ENCODE data around the gene TMEM184B. TPM values are rescaled to one million over a fixed set of nuclear protein-coding genes. Genes with fewer than 3 reads are reported as not detected.
"Not testable (repeated sequence)": the region's sequence is repeated elsewhere in the genome, so short reads cannot be mapped to it uniquely, and the experiment has no call there.

TMEM184B gene
- total RNA-seq, 3 donors from 2014 or later: 35.9 to 63.1 (median 38.2) TPM

GRCh38 chr22:38181453-38182200 is 91.2 kb downstream of the TMEM184B start, which contains the start of gene PLA2G6:
Gene PLA2G6, minus strand, starts transcription at chr22:38181830. Its CDS starts 12,404 bp downstream, at chr22:38169426.
- intact Hi-C loops (cut with DNase I, micrococcal nuclease): no loop called here
- no peak for TF ChIP-seq CTCF (IDR thresholded peaks at IDR 0.05)
- ATAC-seq: peak; percentile 89
- peaks cover 29% of the 10 kb centered on the region for H3K4me1 ChIP-seq (ENCODE audit: low read depth)
- no peaks in the 10 kb centered on the region for H3K9me3 ChIP-seq
- peak; percentile 98 to 100 (median 99) for DNase-seq
- no peaks in the 10 kb centered on the region for H3K36me3 ChIP-seq (ENCODE audit: low read depth)
- peak within 1 kb of the TSS; percentile 30 for H3K4me3 ChIP-seq

DNA sequence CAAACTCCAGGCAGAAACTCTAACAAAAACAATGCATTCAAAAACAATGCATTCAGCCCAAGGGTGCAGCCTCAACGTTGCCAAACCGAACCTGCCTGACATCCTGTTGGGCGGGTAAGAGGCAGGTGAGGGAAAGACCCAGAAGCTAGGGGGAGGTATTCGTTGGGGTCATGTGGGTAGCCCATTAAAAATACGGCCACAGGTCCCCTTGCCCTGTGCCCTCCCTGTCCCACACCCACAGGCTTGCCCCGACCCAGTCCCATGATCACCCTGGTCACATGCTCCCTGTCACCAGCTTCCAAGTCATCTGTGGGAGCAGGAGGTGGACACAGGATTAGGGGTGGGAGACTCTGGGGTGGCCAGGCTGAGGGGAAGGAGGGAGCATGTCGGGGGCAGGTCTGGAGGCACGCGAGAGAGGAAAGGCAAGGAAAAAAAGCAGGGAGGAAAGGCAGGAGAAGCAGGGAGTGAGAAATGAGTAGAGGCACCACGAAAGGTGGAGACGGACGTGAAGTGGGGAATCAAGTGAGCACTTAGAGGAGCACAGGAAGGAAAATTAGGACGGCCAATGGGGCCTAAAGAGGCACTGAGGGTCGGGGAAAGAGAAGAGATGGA is 91.9 kb downstream of the TMEM184B start:
- Histone ChIP-seq H3K4me3 (peak overlapping the region; percentile 30), H3K4me1 (ENCODE audit: low read depth) (peaks cover 29% of the 10 kb centered on the region), H3K36me3 (ENCODE audit: low read depth) (no peaks in the 10 kb centered on the region), H3K9me3 (no peaks in the 10 kb centered on the region)
- peak; percentile 26 for ATAC-seq
- intact Hi-C loops (cut with DNase I, micrococcal nuclease): no loop called here
- no peak for TF ChIP-seq CTCF (IDR thresholded peaks at IDR 0.05)
- DNase-seq: peak; percentile 69 to 80 (median 73)

- intact Hi-C loops (cut with DNase I, micrococcal nuclease); ATAC-seq; H3K9me3 ChIP-seq; H3K4me3 ChIP-seq; H3K36me3 ChIP-seq (ENCODE audit: low read depth); DNase-seq: not testable (repeated sequence)
- peaks cover 29% of the 10 kb centered on the region for H3K4me1 ChIP-seq (ENCODE audit: low read depth)
Observed at GRCh38 chr22:38178605-38178937, 94.2 kb downstream of the TMEM184B start.

DNA sequence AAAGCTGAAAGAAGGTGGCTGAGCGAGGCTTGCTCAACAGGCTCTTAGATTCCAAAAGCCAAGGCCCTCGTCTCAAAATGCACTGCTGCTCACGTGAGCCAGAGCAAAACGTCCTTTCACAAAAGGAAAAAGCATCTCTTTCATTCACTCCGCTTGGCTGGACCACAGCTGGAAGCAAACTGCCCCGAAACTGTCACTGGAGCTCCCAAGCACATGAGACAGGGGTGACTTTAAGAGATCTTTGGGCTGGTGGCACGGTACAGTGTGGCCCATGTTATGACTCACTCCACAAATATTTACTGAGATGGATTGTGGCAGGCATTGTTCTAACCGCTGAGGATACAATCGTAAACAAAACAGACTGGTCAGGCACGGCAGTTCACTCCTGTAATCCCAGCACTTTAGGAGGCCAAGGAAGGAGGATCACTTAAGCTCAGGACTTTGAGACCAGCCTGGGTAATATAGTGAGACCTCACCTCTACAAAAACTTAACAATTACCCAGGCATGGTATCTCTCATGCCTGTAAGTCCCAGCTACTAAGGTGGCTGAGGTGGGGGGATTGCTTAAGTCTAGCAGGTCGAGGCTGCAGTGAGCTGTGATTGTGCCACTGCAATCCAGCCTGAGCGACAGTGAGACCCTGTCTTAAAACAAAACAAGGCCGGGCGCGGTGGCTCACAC is 94.7 kb downstream of the TMEM184B start:
- peak; percentile 51 for ATAC-seq

GRCh38 chr22:38177571-38177925 is 95.3 kb downstream of the TMEM184B start:
- intact Hi-C loops (cut with DNase I, micrococcal nuclease); ATAC-seq: not testable (repeated sequence)
- H3K4me1 ChIP-seq (ENCODE audit: low read depth): peaks cover 38% of the 10 kb centered on the region

More for the DNA sequence above, 94.7 kb downstream of the TMEM184B start:
- no peak overlapping the region for H3K4me3 ChIP-seq
- intact Hi-C loops (cut with DNase I, micrococcal nuclease): no loop called here
- peak in 2 of 3 donors; percentile 50 to 64 for DNase-seq
- H3K4me1 ChIP-seq (ENCODE audit: low read depth): peaks cover 32% of the 10 kb centered on the region
- no peaks in the 10 kb centered on the region for H3K9me3 ChIP-seq
- H3K36me3 ChIP-seq (ENCODE audit: low read depth): no peaks in the 10 kb centered on the region
- TF ChIP-seq CTCF (IDR thresholded peaks at IDR 0.05): no peak

DNA sequence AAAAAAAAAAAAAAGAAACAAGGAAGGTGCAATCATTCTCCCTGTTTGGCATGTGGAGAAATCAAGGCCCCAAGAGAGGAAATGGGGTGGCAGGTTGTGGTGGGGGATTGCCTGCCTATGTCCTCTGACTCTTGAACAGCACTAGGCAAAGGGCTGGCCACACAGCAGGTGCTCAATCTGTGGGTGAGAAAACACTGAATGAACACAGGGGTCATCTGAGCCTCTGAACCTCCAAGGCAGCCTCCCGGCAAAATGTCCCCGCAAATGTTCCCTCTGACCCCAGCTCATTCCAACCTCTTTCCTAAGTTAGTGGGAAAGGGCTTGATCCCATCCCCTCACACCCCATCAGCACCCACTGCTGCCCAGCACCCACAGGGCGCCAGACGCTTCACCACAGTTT is 95.8 kb downstream of the TMEM184B start:
- no peak for ATAC-seq
- no peak for TF ChIP-seq CTCF (IDR thresholded peaks at IDR 0.05)
- peaks cover 40% of the 10 kb centered on the region for H3K4me1 ChIP-seq (ENCODE audit: low read depth)
- no peak overlapping the region for H3K4me3 ChIP-seq
- no peaks in the 10 kb centered on the region for H3K36me3 ChIP-seq (ENCODE audit: low read depth)
- DNase-seq: peak in 2 of 3 donors; percentile 16 to 28
- intact Hi-C loops (cut with DNase I, micrococcal nuclease): no loop called here
- H3K9me3 ChIP-seq: no peaks in the 10 kb centered on the region

More at GRCh38 chr22:38177571-38177925, 95.3 kb downstream of the TMEM184B start:
- peak in 1 of 3 donors; percentile 39 for DNase-seq
- not testable (repeated sequence) for H3K4me3 ChIP-seq; H3K9me3 ChIP-seq; H3K36me3 ChIP-seq (ENCODE audit: low read depth)

Measured in mucosa of descending colon (tissue), 3 donors.